ENCODE results near the gene A1BG. TPM values are rescaled to one million over a fixed set of nuclear protein-coding genes. Genes with fewer than 3 reads are reported as not detected.

A1BG gene
- total and polyA plus RNA-seq, 2 of the 13 experiments (the other 11 are each of a cell fraction or from before 2014, with no cell fraction given) = 14.7 to 41.4 TPM

DNA sequence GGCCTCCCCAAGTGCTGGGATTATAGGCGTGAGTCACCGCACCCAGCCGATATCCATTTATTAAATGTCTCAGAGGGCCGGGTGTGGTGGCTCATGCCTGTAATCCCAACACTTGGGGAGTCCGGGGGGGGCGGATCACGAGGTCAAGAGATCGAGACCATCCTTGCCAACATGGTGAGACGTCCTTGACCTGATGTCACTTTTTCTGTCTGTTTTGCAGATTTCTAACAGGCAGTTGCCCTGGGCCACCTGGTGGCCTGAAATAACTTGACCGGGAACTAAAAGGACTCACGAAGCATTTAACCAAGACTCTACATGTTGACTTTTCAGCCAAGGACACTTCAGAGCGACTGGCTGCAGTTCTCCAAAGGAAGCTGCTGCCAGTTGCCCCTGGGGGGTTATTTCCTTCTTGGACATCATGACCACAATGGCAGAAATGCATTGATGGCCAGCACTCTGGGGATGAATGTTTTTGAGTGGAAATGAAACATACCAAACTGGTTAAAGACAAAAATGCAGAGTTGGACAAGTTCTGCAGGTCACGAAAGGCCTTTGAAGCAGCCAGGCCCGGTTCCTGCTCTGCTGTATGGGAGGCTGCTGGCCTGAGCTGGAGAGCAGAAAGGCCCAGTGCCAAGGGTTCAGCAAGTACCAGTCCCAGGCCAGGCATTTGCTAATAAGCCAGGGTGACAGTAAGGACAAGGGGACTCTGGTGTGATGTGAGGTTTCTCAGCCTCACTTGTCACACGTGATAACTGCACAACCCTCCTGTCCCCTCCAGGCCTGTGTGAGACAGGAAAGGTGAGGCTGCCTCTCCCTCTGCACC, 19.2 kb upstream of the A1BG start (continued):
- TF ChIP-seq, protein P1, sequence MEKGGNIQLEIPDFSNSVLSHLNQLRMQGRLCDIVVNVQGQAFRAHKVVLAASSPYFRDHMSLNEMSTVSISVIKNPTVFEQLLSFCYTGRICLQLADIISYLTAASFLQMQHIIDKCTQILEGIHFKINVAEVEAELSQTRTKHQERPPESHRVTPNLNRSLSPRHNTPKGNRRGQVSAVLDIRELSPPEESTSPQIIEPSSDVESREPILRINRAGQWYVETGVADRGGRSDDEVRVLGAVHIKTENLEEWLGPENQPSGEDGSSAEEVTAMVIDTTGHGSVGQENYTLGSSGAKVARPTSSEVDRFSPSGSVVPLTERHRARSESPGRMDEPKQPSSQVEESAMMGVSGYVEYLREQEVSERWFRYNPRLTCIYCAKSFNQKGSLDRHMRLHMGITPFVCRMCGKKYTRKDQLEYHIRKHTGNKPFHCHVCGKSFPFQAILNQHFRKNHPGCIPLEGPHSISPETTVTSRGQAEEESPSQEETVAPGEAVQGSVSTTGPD (CRISPR knock-in tag; IDR thresholded peaks at IDR 0.05) = peak; percentile 55; the same call in 1 of the 2 replicates
- TF ChIP-seq CTCF (CRISPR knock-in tag; IDR thresholded peaks at IDR 0.05) (peak; percentile 49), RXRA (CRISPR knock-in tag; IDR thresholded peaks at IDR 0.05) (peak; percentile 26; the same call in 1 of the 2 replicates), SP4 (CRISPR knock-in tag; IDR thresholded peaks at IDR 0.05) (no peak), NR2C2 (CRISPR knock-in tag; IDR thresholded peaks at IDR 0.05; ENCODE audit: borderline replicate concordance) (peak; percentile 20; the same call in 1 of the 2 replicates), ZNF674 (CRISPR knock-in tag; IDR thresholded peaks at IDR 0.05; ENCODE audit: low read depth) (no peak), ZNF616 (CRISPR knock-in tag; IDR thresholded peaks at IDR 0.05; ENCODE audit: low read depth) (no peak), ZNF142 (CRISPR knock-in tag; IDR thresholded peaks at IDR 0.05) (no peak), HNRNPH1 (optimal IDR thresholded peaks at IDR 0.05; ENCODE audit: low read depth, low read length) (no peak), ZNF781 (CRISPR knock-in tag; IDR thresholded peaks at IDR 0.05; ENCODE audit: borderline replicate concordance, not compliant biosample characterization) (no peak), SMC3 (IDR thresholded peaks at IDR 0.05; ENCODE audit: low read length) (peak; percentile 63), MTA3 (CRISPR knock-in tag; IDR thresholded peaks at IDR 0.05) (no peak), RXRB (CRISPR knock-in tag; IDR thresholded peaks at IDR 0.05; ENCODE audit: borderline replicate concordance) (peak; percentile 72)
- TF ChIP-seq, protein P2, sequence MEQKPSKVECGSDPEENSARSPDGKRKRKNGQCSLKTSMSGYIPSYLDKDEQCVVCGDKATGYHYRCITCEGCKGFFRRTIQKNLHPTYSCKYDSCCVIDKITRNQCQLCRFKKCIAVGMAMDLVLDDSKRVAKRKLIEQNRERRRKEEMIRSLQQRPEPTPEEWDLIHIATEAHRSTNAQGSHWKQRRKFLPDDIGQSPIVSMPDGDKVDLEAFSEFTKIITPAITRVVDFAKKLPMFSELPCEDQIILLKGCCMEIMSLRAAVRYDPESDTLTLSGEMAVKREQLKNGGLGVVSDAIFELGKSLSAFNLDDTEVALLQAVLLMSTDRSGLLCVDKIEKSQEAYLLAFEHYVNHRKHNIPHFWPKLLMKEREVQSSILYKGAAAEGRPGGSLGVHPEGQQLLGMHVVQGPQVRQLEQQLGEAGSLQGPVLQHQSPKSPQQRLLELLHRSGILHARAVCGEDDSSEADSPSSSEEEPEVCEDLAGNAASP (CRISPR knock-in tag; IDR thresholded peaks at IDR 0.05; ENCODE audit: borderline replicate concordance) = peak; percentile 92; the same call in 1 of the 2 replicates
- TF ChIP-seq, protein P3, sequence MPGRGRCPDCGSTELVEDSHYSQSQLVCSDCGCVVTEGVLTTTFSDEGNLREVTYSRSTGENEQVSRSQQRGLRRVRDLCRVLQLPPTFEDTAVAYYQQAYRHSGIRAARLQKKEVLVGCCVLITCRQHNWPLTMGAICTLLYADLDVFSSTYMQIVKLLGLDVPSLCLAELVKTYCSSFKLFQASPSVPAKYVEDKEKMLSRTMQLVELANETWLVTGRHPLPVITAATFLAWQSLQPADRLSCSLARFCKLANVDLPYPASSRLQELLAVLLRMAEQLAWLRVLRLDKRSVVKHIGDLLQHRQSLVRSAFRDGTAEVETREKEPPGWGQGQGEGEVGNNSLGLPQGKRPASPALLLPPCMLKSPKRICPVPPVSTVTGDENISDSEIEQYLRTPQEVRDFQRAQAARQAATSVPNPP (CRISPR knock-in tag; IDR thresholded peaks at IDR 0.05) = no peak
